NCI-H146 treated with DMSO at 0.1 percent for 48 hours (cell line): ENCODE results near the gene ENGASE.

ENCODE experiments used
- DNase-seq: peaks from one replicate; lab custom pipeline; 2025; ENCODE audit not compliant: unreplicated experiment; lab: John Stamatoyannopoulos, UW

ENGASE gene

DNA sequence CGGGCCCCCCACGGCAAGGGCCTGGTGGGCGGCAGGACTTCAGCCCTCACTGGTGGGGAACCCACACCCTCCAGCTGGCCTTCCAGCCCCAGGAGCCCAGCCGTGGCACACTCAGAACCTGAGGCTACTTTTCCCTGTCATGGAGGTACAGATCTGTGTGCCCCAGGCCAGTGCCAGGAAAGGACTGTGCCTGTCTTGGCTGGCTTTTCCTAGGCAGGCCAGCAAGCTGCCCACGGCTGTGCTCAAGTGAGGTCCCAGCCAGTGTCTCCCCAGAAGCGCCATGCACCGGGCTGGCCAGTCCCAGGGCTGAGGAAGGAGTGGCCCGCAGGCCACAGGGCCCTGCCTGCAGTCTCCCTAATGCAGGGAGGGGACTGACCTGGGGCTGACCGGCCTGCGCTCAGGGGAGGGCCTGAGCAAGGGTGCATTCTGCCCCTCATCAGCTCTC is 16.6 kb downstream of the ENGASE start:
- DNase-seq, result no peak

DNA sequence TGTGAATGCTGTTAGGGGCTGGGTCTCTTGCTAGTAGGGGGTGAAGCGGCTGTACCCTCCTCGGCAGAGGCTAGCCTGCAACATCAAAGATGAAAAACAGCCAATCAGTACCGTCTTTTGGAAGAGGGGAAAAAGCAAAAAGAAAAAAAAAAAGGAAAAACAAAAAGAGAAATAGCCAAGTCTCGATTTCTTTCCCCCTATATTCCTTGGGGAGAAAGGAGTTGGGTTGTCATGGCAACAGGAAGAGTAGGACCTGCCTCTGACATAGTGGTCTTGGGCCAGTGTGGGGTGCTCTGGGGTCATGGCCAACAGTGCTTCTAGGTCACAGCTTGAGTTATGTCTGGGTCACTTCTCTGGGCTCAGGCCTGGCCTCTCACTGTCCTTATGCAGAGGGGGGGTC is 17.9 kb downstream of the ENGASE start:
- no peak for DNase-seq

DNA sequence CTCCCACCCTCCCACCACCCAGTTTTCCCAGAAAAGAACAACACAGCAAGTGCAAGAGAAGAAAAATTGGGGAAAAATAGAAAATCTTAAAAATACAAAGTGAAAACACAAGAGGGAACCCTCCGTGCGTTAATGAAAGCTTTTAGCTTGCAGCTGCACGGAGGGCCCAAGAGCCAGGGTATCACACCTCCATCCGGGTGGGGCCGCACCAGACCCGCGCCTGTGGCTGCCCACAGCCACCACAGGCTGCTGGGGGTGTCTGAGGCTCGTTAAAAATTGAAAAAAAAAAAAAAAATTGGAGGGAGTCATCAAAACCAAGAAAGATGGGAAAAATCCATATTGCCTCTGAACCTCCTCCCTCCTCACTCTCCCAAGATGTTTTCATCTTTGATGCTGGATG is 18.6 kb downstream of the ENGASE start:
- DNase-seq, result no peak

DNA sequence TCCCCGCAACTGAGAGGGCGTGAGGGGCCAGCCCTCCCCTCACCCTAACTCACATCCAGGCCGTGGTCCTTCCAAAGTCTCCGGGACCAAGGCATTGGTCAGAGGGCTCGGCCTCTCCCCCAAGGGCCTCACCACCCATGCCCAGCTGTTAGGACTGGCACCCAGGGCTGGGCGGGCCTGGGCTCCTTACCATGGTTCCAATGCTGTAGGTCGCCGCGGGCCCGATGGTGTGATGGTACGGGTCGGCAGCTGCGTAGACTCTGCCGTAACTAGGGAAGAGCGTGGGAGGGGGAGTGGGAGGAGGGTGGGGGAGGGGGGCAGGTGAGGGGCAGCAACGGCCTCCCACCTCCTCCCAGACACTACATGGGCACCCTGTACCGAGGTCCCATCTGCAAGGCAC is 19.6 kb downstream of the ENGASE start:
- no peak for DNase-seq

DNA sequence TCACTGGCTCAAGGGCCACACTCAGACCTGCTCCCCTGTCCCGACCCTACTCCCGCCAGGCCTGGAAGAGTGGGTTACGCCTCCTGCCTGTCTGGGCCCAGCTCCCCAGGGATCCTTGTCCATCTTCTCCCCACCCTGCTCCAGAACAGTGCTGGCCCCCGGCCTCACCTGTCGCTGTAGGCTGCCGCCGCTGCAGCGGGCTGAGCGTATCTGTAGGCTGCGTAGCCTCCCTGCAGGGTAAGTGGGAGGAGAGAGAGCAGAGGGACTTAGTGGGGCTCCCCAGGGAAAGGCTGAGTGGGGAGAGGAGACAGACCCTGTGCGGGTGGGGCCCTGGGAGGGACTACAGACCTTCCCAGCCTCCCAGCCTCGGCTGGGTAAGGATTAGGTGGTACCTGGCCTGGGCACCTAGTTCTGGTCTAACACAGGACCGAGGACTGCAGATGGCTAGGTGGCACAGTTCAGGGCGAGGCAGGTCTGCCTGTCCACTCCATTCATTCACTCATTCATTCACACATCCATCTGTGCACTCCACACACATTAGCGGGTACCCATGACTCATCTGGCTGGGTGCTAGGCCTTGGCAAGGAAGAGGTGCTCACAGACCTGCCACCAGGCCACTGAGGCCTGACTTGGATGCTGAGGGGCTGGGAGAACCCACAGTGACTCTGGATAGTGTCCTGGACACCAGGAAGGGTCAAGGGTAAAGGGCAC is 20.9 kb downstream of the ENGASE start:
- DNase-seq, result no peak

DNA sequence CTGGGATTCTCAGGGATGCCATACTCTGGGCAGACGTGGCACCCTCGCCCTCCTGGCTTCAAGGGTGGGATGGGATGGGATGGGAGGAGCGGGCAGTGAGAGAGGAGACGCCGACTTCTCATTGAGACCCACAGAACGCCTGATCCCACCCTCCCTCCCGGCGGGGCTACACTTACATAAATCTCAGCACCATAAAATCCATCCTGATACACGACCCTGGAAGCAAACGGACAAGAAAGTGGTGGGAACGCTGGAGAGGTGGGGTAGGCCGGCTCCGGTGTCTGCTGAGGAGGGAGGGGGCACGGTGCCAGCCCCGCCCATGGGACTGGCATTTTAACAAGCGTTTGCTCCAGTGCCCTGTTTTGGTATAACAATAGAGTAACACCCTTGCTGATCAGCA is 21.9 kb downstream of the ENGASE start:
- DNase-seq, result no peak

DNA sequence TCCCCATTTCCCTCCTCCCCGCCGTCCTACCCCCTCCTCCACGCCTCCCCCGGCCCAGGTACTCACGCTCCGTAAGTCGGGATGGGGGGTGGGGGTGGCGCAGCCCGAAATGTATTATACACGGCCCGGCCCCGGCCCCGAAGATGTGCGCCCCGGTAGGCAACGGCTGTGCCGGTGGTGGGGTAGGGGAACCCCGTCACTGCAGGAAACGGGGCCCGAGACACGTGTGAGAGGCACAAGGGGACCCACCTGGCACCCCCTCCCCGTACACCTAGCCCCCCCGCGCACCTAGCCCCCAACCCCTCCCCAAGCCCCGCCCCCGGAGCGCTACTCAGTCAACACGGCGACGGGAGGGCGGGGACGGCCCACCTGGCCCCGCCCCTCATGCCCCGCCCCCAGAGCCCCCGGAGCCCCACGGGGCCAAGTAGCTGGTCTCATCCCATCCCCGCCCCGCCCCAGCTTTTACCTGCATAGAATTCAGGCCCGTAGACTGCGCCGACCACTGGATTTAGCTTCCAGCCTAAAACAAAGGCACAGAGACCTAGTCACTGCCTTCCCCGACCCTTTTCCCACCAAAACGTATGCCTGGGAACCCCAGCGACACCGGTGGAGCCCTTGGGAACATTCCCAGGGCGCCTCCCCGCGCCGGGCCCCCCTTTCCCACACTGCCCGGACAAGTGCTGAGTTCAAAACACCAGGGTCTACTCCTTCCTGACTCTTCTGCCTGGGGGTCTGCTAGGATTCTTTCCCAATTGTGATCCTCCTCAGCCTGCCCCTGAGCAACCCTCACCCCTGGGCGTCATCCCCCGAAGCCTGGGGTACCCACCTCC is 22.8 kb downstream of the ENGASE start:
- DNase-seq, result no peak

DNA sequence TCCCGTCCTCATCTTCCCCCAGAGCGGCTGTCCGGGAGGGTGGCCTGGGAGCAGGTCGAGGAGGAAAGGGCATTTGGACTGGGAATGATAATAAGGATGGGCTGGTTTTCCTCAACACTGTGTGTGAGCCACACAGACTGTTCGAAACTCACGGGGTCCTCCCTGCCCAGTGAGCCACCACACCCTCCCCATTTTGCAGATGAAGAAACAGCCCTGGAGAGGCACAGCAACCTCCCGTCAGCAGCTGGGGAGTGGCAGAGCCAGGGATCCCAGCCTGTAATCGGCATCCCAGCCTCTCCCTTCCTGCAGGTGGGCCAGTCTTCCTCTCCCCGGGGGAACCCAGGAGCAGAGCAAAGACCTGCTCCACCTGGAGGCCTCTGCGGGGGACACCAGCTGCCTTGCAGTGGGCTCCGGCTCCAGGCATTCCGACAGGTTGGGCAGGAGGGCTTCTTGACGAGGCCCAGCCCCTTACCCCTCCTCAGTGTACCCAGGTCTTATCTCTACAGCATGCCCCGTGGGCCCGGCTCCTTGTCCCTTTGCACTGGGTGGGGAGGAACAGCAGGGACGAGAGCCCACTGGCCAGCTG is 23.8 kb downstream of the ENGASE start:
- DNase-seq, result no peak

DNA sequence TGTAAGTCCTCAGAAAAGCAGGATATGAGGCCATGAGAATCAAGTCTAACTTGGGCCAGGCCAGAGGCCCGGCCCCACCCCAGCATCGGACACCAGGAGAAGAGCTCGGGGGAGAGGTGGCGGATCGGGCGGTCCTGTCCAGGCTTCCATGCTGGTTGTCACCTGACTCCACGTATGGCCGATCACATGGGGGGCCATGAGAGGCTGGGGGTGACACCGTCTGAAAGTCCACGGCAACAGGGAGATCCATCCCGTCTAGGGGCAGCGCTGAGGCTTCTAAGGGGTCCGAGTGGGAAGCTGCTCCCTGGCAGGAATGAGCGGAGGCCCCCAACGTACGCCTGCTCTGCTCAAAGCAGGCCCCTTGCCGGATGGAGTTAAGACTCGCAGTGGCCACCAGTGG is 25.8 kb downstream of the ENGASE start:
- no peak for DNase-seq

DNA sequence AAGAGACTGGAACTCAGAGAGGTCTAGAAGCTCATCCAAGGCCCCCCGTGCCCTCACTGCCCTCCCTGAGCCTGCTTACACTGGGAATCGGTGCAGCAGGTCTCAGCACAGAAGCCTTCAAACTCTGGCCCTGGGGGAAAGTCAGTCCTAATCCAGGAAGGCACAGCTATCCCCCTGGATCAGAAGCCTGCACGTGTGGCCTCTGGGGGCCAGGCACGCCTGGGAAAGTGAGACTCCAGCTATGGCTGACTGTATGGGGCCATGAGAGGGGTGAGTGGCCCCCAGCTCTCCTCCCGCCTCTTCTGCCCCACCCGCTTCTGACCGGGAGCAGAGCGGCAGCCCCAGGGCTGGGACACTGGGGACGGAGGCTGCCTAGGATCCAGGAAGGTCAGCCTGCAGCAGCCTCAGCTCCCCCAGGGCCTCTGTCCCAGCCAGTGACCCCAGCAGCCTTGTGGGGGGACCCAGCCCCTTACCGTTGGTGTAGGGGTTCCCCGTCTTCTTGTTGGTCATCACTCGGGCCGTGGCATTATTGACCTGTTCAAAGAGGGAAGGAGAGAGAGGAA is 26.6 kb downstream of the ENGASE start:
- no peak for DNase-seq

DNA sequence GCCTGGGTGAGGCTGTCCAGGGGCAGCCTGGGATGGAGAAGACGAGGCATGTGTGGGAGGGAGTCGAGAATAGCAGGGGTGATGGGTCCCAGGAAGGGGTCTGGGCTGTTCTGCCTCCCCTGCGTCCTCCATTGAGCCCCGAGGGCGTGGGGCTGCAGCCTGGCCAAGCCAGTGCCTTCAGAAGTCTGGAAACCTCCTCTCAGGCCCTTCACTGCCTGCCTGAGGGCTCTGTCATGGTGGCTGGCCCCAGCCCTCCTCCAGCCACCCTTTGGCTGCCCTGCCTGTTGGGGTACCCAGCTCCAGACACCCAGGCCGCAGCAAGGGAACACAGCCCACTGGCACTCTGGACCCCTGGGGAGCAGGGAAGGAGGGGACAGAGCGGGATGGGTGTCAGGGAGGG is 27.6 kb downstream of the ENGASE start:
- DNase-seq, result no peak

DNA sequence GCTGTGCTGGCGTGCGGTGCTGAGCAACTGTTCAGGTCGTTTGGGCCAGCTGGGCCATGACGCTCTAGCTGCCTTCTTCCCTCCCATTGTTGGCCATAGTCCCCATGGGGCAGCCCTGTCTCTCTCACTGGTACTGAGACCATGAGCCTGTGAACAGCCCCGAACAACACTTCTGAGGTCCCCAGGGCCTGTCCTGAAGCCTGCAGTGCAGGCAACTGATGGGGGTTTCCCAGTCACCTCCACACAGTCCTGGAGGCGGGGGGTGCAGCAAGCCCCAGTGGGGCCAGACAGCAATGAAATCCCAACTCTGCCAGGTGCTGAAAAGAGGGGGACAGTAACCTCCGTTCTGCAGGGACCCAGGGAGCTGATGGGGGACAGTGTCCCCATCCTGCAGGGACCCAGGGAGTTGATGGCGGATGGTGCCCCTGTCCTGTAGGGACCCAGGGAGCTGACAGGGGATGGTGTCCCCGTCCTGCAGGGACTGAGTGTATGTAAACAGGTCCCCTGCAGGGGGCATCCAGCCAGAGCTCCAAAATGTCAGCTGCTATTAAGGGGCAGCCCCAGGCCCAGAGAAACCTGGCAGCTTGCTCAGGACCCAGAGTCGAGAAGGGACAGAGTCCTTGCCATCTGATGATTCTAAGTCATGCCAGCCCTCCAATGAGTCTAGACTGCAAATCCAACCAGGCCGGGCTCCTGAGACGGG is 30.4 kb downstream of the ENGASE start:
- DNase-seq, result no peak

DNA sequence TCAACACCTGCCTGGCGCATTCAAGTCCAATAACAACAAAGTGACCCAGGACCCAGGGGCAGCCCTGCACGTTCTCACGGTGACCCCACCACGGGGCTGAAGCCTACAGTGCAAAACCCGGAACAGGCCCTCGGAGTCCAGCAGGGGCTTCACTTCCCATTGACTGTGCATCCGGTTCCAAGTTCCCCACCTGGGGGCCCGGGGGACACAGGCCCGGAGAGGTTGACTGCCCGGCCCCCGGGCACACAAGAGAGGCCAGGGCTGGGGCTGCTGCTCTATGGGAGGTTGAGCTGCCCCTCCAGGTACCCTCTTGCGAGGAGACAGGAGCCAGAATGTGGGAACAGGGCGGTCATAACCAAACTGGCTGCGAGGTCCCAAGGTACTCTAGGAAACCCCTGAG is 31.3 kb downstream of the ENGASE start:
- no peak for DNase-seq

DNA sequence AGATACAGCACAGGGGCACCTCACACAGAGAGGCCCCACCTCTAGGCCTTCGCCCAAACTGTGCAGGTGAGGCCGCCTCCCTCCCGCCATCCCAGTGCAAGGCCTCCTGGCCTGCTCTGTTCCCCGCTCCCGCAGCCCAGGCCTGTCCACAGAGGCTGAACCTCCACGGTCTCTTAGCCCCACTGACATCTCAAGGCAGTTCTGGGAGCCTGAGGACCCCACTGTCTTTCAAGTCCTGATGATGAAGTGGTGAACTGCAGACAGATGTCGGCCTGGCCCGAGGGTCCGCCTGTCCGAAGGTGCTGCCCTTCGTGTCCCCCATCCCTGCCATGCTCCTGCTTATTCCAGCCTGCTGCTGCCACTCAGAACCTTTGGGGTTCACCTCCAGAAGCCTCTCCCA is 32.3 kb downstream of the ENGASE start:
- DNase-seq, result no peak

DNA sequence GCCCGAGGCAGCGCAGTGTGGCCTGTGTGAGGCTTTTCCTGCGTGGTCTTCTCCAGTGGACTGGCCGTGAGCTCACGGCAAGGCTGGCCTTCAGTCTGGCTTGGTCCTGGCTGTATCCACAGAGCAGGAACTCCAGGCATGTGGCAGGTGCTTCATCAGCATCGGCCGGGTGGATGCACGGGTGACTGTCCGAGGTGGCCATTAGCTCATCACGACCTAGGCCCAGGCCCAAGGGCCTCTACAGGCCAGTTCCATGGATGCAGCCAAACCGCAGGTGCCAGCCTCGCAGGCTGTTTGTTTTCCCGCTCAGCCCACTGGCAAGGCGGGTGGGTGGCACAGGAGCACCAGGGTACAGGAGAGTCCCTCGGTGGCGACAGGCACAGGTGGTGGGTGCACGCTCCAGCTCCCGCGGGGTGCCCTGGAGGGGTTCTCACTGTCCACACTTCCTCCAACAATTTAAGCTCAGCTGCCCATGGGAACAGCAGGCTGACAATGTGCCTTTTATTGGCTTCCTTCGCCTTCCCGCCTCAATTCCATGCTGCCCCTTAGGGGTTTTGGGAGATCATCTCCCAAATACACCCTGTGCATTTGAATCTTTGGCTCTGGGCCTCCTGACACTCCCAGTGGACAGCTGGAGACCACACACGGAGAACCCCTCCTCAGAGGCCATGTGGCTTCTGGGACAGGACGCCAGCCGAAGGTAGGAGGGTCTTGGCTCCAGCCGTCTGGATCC is 33.0 kb downstream of the ENGASE start:
- no peak for DNase-seq

DNA sequence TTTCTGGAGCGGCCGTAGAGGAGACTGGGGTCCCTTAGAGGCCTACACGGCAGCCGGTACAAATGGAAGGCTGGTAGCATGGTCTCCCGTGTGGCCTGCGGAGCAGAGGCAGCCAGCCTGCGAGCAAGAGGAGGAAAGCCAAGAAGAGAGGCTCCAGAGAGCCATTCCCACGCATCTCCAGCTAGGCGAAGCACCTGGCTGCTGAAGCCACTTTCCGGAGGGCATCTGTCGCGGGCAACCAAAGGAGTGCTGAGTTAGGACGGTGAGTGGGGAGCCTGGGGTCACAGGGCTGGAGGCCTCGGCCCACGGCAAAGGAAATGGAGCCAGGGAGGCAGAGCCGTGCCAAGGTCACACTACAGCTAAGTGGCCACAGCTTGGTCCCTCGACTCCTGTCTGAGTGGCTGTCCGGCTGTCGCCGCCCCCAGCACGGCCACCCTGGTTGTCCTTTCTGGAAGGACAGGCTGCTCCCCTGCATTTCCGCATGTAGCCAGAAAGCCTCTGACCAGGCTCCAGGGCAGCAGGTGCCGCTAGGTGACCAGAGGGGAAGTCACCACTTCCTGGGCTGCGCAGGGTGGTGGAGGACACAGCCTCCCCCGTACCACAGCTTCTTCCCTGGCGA is 33.7 kb downstream of the ENGASE start:
- DNase-seq, result no peak

DNA sequence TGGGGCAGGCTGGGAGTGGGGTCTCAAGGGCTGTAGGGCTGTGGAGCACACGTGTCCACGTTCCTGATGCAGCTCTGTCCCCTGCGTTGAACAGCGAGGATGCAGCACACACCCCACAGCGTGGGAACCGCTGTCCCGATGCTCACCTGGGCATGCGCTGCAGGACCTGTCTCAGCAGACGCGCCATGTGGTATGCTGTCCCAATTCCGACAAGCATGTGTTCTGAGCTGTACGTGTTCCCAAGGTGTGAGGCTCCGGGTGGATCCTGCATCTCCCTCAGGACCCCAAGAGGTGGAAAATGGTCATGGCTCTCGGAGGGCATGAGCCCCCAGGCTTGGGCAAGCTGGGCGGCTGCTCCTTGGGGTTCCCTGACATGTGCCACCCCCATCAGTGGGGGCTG is 34.2 kb downstream of the ENGASE start:
- DNase-seq, result no peak

DNA sequence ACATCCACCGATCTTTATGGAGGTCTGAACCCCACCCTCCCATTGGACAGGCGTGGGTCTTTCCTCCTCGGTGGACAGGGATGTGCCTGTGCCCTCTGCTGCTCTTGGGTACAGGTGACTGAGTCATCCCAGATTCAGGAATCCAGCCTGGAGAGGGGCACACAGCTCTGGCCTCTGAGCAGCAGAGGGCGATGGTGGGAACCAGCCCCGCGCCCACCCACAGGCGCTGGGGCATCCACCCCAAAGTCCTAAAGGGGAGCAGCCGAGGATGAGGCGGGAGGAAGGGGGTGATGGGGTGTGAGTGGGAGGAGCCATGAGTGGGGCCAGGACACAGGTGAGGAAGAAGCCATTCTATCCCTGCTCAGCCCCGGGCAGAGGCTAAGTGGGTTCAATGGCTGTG is 35.0 kb downstream of the ENGASE start:
- DNase-seq, result no peak

DNA sequence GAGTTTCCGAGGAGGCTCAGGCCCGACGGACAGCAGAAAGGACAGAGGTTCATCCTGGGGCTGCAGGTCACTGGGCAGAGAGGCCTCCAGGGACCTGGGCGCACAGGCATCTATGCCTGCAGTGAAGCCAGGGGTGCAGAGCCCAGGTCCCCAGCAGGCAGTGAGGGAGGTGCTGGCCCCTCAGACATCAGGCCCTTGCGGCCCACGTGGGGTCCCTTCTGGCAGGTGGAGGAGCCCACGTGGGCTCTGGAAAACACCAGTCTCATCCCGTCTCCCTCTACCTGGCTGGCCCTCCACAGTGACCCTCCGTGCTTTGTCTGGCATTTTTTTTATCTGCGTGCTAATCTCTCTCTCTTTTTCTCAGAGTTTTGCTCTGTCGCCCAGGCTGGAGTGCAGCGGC is 36.5 kb downstream of the ENGASE start:
- no peak for DNase-seq

DNA sequence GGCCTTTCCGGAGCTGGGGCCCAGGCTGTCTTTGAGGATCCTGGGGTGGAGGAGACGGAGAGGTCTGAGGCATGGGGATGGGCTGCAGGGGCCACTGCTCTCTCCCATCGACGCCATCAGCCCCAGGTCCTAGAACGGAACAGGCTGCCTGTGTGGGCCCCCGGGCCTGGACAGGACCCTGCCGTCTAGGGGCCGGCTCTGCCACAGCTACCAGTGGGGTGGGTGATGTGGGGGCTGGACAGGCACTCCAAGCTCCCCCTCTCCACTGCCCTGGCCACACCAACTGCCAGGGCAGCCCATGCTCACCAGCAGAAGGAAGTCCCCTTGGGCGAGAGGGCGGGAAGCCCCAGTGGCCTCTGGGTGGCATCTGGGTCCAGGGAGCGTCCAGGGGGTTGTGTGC is 37.8 kb downstream of the ENGASE start:
- no peak for DNase-seq
